A549 (cell line): ENCODE data around the gene ITPR3. TPM values are rescaled to one million over a fixed set of nuclear protein-coding genes. Genes with fewer than 3 reads are reported as not detected.

Experiments
- ATAC-seq, 2 experiments: fragments of 200-7000 bp in 1 of 2; fragments of >200 bp in 1 of 2; cut with Nextera tagmentation in 1 of 2; cut with Tn5 transposase in 1 of 2; 3 replicates each; pipeline versions ENCODE4 v1.8.0 to v1.9.1; 2018 to 2020; ENCODE audit warnings: mild to moderate bottlenecking in 1 of 2, moderate library complexity in 1 of 2
- CTCF ChIA-PET: fragments of 300-600 bp; sonication (Branson Sonifier 250); formaldehyde crosslinking; extraction: SDS; loops from one replicate; lab custom pipeline; 2021; ENCODE audit warnings: antibody characterized with exemption, inconsistent platforms; lab: Yijun Ruan, JAX
- POLR2A ChIA-PET: fragments of 350-600 bp; formaldehyde crosslinking; extraction: SDS; loops from one replicate; lab custom pipeline; 2021; ENCODE audit warnings: antibody characterized with exemption, inconsistent platforms; lab: Yijun Ruan, JAX
- DNase-seq, 2 experiments: peaks; one replicate each; pipeline versions ENCODE4 v3.0.0 to v3.0.0-alpha.2; 2011 to 2016; ENCODE audit warnings: low read depth in 1 of 2, low spot score in 1 of 2
- FAIRE-seq: peaks from 2 replicates; lab custom pipeline; 2011; peaks lifted over from hg19 to GRCh38; lab: Jason Lieb, UNC
- H3K27ac ChIP-seq, 2 experiments: fragments of >200 bp; sonication (Bioruptor Twin); formaldehyde crosslinking; 3 replicates each; pipeline ENCODE4 v1.5.1; 2016 to 2017
- H3K4me1 ChIP-seq: fragments of >200 bp; sonication (Bioruptor Twin); formaldehyde crosslinking; 3 replicates; pipeline ENCODE4 v1.6.1; 2016
- H3K4me2 ChIP-seq: fragments of >200 bp; sonication (Bioruptor Twin); formaldehyde crosslinking; 3 replicates; pipeline ENCODE4 v1.6.1; 2016
- H3K4me3 ChIP-seq: fragments of >200 bp; sonication (Bioruptor Twin); formaldehyde crosslinking; 3 replicates; pipeline ENCODE4 v1.5.1; 2016
- H3K9me3 ChIP-seq: fragments of >200 bp; sonication (Bioruptor Twin); formaldehyde crosslinking; 3 replicates; pipeline ENCODE4 v1.6.1; 2016
- CBX2 ChIP-seq: fragments of 200-600 bp; sonication (generic); IDR thresholded peaks from 2 replicates; pipeline ENCODE4 v1.6.1; 2016; ENCODE audit warnings: low read depth, mild to moderate bottlenecking, borderline replicate concordance
- CBX8 ChIP-seq: fragments of 200-600 bp; sonication (generic); IDR thresholded peaks from 2 replicates; pipeline ENCODE4 v1.6.1; 2016
- CHD2 ChIP-seq: fragments of 150-350 bp; IDR thresholded peaks from 2 replicates; pipeline ENCODE4 v1.6.1; 2014; ENCODE audit warnings: low read length; ENCODE audit not compliant: partially characterized antibody
- CTCF ChIP-seq: fragments of >200 bp; sonication (Bioruptor Twin); formaldehyde crosslinking; IDR thresholded peaks from 3 replicates; pipeline ENCODE4 v1.5.1; 2016
- EHMT2 ChIP-seq: fragments of 200-600 bp; sonication (generic); IDR thresholded peaks from 2 replicates; pipeline ENCODE4 v1.6.1; 2016; ENCODE audit warnings: antibody characterized with exemption, low read depth, mild to moderate bottlenecking, moderate library complexity
- ESRRA ChIP-seq: fragments of 150-350 bp; IDR thresholded peaks from 2 replicates; pipeline ENCODE4 v1.6.1; 2014; ENCODE audit warnings: mild to moderate bottlenecking, low read length, borderline replicate concordance
- HOXB5 ChIP-seq: fragments of 250-450 bp; sonication (Bioruptor Pico); IDR thresholded peaks from 2 replicates; pipeline ENCODE4 v1.5.0; 2020; ENCODE audit warnings: mild to moderate bottlenecking, moderate library complexity
- KDM5A ChIP-seq: fragments of 200-600 bp; sonication (generic); IDR thresholded peaks from 2 replicates; pipeline ENCODE4 v1.6.1; 2016; ENCODE audit warnings: antibody characterized with exemption, mild to moderate bottlenecking
- MAX ChIP-seq: IDR thresholded peaks from 2 replicates; pipeline ENCODE4 v1.6.1; 2012
- MYC ChIP-seq: IDR thresholded peaks from 2 replicates; pipeline ENCODE4 v1.6.1; 2012; ENCODE audit warnings: mild to moderate bottlenecking, inconsistent platforms, low read length, improper control_type of control experiment, borderline replicate concordance
- NFE2L2 ChIP-seq: fragments of 150-350 bp; conservative IDR thresholded peaks from 2 replicates; pipeline ENCODE4 v1.6.1; 2014; ENCODE audit warnings: low read length
- PBX3 ChIP-seq: IDR thresholded peaks from 2 replicates; pipeline ENCODE4 v1.6.1; 2012
- RAD21 ChIP-seq, 2 experiments: fragments of >200 bp in 1 of 2; sonication (Bioruptor Twin) in 1 of 2; formaldehyde crosslinking in 1 of 2; IDR thresholded peaks in 1 of 2; conservative IDR thresholded peaks in 1 of 2; 2 replicates in 1 of 2; 3 replicates in 1 of 2; pipeline ENCODE4 v1.6.1; 2012 to 2018; ENCODE audit warnings: inconsistent platforms in 1 of 2
- RARB ChIP-seq: fragments of 250-450 bp; sonication (Bioruptor Pico); IDR thresholded peaks from 2 replicates; pipeline ENCODE4 v1.8.0; 2021; ENCODE audit warnings: mild to moderate bottlenecking, moderate library complexity
- RFX5 ChIP-seq: fragments of 450-650 bp; IDR thresholded peaks from 2 replicates; pipeline ENCODE4 v1.7.1; 2014; ENCODE audit warnings: antibody characterized with exemption, mild to moderate bottlenecking, moderate library complexity
- SMC3 ChIP-seq: fragments of >200 bp; sonication (Bioruptor Twin); formaldehyde crosslinking; IDR thresholded peaks from 3 replicates; pipeline ENCODE4 v1.6.1; 2018; ENCODE audit warnings: inconsistent platforms
- TFCP2L1 ChIP-seq: fragments of 250-450 bp; sonication (Bioruptor Pico); IDR thresholded peaks from 2 replicates; pipeline ENCODE4 v1.5.0; 2021; ENCODE audit warnings: mild to moderate bottlenecking
- ZNF302 ChIP-seq: fragments of 250-450 bp; sonication (Bioruptor Pico); IDR thresholded peaks from 2 replicates; pipeline ENCODE4 v1.9.0; 2021; ENCODE audit warnings: inconsistent platforms, mild to moderate bottlenecking, moderate library complexity
- WGBS: methylation state at CpG from one replicate; pipeline ENCODE4 v1.1.6; 2017; ENCODE audit errors: missing lambda C conversion rate; 5-methylcytosine and 5-hydroxymethylcytosine counted together
- polyA plus RNA-seq, 4 experiments: library from polyadenylated mRNA; depleted of rRNA in 3 of 4; stranded (reverse); fragments of >200 nt; fragmentation: RNase III in 1 of 4; extraction: RNeasy Plus Mini Kit Qiagen cat#74134 plus additional on column Dnase treatment in 1 of 4; gene quantifications; 2 replicates in 3 of 4; 3 replicates in 1 of 4; pipeline ENCODE4 v1.2.3, GENCODE V29; 2011 to 2017
- TF ChIP-seq, protein P1 (sequence below): fragments of 250-450 bp; sonication (Bioruptor Pico); IDR thresholded peaks from 2 replicates; pipeline ENCODE4 v1.5.0; 2020; ENCODE audit warnings: low read depth, mild to moderate bottlenecking, moderate library complexity
- TF ChIP-seq, protein P2 (sequence below): fragments of >200 bp; sonication (Bioruptor Twin); formaldehyde crosslinking; IDR thresholded peaks from 2 replicates; pipeline ENCODE4 v1.6.1; 2016

ITPR3 gene
- polyA plus RNA-seq, 2 of the 4 experiments (the other 2 are of a cell fraction) = 17.6 to 20.8 TPM

DNA sequence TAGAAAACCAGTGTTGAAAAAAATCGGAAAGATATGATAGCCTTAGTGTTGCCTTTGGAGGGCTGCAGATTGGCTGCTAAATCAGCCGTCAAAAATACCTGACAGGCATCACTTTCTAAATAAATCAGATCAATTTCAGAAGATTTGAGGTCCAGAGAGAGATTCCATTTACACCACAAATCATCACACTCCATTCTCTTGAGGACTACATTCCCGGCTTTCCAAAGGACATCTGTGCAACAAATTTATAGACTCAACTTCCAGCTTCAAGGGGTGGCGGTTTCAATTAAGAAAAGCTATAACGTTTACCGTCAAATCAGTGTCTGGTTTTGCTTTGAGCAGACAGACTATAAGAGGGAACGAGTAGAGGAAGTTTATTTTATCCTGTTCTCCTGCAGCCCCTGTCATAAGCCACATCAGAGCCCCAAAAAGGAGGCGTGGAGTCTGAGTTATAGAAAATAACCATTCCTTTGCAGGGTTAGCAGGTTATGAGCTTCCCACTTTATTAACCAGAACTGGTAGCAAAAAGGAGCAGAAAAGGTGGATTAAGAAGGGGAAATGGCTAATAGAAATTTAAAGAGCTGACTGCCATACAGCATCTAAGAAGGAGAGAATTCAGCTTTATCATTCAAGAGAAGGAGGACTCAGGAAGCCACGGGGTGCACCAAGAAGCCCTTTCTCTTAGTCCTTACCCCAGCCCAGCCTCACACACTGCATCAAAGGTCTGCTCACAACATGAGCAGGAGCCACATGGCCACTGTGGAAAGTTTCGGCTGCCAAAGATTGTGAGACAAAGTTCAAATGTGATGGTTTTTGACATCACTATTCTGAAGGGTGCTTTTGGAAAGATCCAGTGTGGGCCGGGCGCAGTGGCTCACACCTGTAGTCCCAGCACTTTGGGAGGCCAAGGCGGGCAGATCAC lies 103.2 kb downstream of the ITPR3 start:
- DNase-seq = no peak
- Histone ChIP-seq H3K9me3 (no peaks in the 10 kb centered on the region), H3K4me3 (no peak overlapping the region), H3K4me2 (no peak overlapping the region), H3K27ac (no peak overlapping the region), H3K4me1 (no peaks in the 10 kb centered on the region)
- no peak for FAIRE-seq
- 58% methylated on average over 13 of the region's 13 CpGs for WGBS
- no peak for ATAC-seq
- POLR2A ChIA-PET = no interaction called here
- no peak for TF ChIP-seq KDM5A
- no peak for TF ChIP-seq ESRRA
- TF ChIP-seq CBX2 = no peak
- no peak for TF ChIP-seq TFCP2L1 (CRISPR knock-in tag)
- no peak for TF ChIP-seq CTCF
- TF ChIP-seq, protein P1, sequence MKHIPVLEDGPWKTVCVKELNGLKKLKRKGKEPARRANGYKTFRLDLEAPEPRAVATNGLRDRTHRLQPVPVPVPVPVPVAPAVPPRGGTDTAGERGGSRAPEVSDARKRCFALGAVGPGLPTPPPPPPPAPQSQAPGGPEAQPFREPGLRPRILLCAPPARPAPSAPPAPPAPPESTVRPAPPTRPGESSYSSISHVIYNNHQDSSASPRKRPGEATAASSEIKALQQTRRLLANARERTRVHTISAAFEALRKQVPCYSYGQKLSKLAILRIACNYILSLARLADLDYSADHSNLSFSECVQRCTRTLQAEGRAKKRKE = no peak
- no peak for TF ChIP-seq NFE2L2
- TF ChIP-seq RARB (CRISPR knock-in tag) = no peak
- TF ChIP-seq, protein P2, sequence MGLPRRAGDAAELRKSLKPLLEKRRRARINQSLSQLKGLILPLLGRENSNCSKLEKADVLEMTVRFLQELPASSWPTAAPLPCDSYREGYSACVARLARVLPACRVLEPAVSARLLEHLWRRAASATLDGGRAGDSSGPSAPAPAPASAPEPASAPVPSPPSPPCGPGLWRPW = no peak
- TF ChIP-seq CHD2 = no peak
- CTCF ChIA-PET = interaction anchor here (0.7 to 2.9 kb wide), 5 partner anchors 13 to 134 kb away, joined by 3 to 18 read pairs (median 7); partner anchors contain the start of gene UQCC2

GRCh38 chr6:33725222-33725621 lies 104.1 kb downstream of the ITPR3 start:
- TF ChIP-seq CTCF = no peak
- TF ChIP-seq, all 56 proteins: peak for 0
- Histone ChIP-seq H3K4me2 (no peak overlapping the region), H3K27ac (no peak overlapping the region), H3K4me1 (no peaks in the 10 kb centered on the region), H3K9me3 (no peaks in the 10 kb centered on the region), H3K4me3 (no peak overlapping the region)
- DNase-seq = no peak
- WGBS = 79% methylated on average over 14 of the region's 14 CpGs
- no peak for FAIRE-seq
- ChIA-PET POLR2A (interaction anchor here (1.6 kb wide), 1 partner anchor 13 kb away, joined by 3 read pairs; no protein-coding TSS in a partner anchor), CTCF (interaction anchor here (0.7 to 3.6 kb wide), 5 partner anchors 10 to 135 kb away, joined by 3 to 16 read pairs (median 4); partner anchors contain the start of gene UQCC2)
- no peak for ATAC-seq

- no peak overlapping the region for H3K4me2 ChIP-seq
- CTCF ChIA-PET = interaction anchor here (1.3 to 3.6 kb wide), 5 partner anchors 11 to 147 kb away, joined by 3 to 16 read pairs (median 4); partner anchors contain the start of gene UQCC2
- H3K9me3 ChIP-seq = no peaks in the 10 kb centered on the region
- POLR2A ChIA-PET = interaction anchor here (1.6 kb wide), 1 partner anchor 14 kb away, joined by 3 read pairs; no protein-coding TSS in a partner anchor
- H3K27ac ChIP-seq = no peak overlapping the region
- no peak for ATAC-seq
- FAIRE-seq = no peak
- H3K4me3 ChIP-seq = no peak overlapping the region
- DNase-seq = no peak
- H3K4me1 ChIP-seq = no peaks in the 10 kb centered on the region
- 71% methylated on average over 7 of the region's 7 CpGs for WGBS
- no peak for TF ChIP-seq CBX2
- no peak for TF ChIP-seq CBX8
- TF ChIP-seq RAD21 (conservative IDR thresholded peaks at IDR 0.05 in 1 of 2, IDR thresholded peaks at IDR 0.05 in 1 of 2) = no peak
- TF ChIP-seq SMC3 = no peak
- no peak for TF ChIP-seq MYC
- TF ChIP-seq EHMT2 = no peak
- TF ChIP-seq RFX5 = no peak
- TF ChIP-seq PBX3 = no peak
- no peak for TF ChIP-seq HOXB5 (CRISPR knock-in tag)
- TF ChIP-seq, protein P2 = no peak
- TF ChIP-seq MAX = no peak
- no peak for TF ChIP-seq CHD2
- no peak for TF ChIP-seq ZNF302 (CRISPR knock-in tag)
Measured at GRCh38 chr6:33725891-33726673, 105.0 kb downstream of the ITPR3 start.
